Superior temporal gyrus (tissue), 1 donor: ENCODE data around the gene KLK3.

Experiments used
- DNase-seq: peaks from one replicate; pipeline ENCODE4 v3.0.0-alpha.2; 2016; ENCODE audit errors: extremely low spot score

Gene KLK3

DNA sequence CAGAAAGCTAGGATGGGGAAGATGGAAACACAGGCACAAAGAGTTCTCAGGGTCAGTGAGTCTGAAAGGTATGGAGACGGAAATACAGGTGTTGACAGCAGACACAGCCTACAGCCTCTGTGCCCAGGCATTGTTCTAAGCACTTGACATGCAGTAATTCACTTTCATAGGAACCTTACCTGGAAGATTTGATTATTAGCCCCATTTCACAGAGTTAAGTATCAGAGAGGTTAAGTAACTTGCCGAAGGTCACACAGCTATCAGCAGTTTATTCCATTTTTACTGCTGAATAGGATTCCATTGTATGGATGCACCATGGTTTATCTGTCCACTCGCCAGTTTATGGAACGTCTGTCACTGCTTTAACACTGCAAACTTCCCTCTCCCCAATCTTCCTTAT, 43.3 kb downstream of the KLK3 start:
- no peak for DNase-seq

DNA sequence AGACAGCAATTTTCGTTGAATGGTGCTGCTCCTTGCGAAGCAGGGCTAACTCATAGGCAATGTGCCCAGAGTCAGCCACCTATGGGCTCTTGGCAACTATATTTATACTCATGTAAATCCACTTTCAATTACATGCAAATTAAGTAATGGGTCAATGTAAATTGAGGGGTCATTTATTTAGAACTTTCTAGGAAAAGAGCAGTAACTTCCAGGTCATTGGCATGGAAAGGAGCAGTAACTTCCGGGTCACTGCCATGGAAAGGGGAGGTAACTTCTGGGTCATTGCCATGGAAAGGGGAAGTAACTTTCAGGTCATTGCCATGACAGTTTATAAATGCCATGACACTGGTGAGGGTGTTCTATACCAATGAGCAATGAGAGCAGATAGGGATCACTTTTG, 44.9 kb downstream of the KLK3 start:
- no peak for DNase-seq

DNA sequence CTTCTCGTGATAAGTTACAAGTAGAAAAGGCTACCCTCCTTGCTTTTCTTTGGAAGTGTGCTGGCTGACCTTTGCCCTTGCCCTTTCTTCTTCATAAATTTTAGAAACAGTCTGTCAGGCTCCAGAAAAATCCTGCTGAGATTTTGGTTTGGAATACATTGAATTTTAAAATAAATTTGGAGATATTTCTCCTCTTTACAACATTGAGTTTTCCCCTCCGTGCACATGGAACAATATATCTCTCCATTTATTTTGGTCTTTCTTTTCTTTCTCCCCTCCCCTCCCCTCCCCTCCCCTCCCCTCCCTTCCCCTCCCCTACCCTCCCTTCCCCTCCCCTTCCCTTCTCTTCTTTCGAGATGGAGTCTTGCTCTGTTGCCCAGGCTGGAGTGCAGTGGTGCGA, 47.9 kb downstream of the KLK3 start:
- DNase-seq = no peak

DNA sequence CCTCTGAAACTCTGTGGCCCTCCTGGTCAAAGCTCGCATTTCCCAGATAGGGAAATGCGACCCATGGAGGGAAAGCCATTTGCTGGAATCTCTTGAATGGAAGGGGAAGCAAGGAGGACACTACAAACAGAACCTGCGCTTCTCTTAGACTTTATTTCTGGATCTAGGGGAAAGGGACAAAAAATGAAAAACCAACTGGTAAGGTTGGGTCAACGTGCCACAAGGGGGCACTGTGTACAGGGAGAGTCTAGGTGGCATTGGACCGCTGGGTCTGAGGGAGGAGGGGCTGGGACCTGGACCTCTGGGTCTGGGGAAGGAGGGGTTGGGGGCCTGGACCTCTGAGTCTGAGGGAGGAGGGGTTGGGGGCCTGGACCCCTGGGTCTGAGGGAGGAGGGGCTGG, 51.5 kb downstream of the KLK3 start:
- peak; percentile 12 for DNase-seq

DNA sequence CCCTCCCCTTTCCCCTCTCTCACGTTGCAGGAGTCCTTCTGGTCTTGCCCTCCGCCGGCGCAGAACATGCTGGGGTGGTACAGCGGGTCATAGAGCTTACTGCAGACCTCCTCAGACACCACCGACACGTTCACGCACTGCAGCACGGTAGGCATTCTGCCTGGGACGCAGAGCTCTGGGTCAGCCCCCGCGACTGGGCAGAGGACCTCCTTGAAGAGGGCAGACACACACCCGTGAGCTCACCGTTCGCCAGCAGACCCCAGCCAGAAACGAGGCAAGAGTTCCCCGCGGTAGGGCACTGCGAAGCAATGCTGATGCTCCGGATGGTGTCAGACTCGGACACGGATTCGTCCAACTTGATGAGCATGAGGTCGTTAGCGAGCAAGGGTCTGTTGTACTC, 53.6 kb downstream of the KLK3 start:
- DNase-seq = no peak

DNA sequence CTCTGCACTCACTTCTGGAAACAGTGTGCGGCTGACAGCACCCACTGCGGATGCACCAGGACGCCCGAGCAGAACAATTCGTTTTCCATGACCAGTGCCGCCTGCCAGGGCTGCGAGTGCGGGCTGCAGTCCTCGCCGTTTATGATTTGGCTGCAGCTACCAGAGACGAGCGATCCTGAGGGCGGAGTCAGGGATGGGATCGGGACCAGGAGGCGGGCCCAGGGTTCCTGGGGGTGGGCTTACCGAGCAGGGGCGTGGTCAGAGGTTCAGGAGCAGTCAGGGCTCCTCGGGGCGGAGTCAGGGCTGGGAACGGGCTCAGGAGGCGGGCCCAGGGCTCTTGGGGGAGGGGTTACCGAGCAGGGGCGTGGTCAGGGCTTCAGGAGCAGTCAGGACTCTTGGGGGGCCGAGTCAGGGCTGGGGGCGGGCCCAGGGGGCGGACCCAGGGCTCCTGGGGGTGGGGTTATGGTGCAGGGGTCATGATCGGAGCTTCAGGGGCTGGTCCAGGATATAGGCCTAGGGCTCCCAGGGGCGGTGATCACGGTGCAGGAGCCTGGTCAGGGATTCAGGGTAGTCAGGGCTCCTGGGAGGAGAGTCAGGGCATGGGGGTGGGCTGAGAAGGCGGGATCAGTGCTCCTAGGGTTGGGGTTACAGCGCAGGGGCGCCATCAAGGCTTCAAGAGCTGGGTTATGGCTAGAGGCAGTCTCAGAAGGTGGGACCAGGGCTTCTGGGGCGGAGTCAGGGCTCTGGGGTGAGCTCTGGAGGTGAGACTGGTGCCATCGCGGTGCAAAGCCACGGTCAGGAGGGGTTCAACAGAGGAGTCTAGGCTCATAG, 54.7 kb downstream of the KLK3 start:
- DNase-seq = no peak
